HG03103 (cell line): Measurements from ENCODE around the gene CYB5B.

ENCODE experiments used
- ATAC-seq: cut with Tn5 transposase; IDR thresholded peaks from one replicate; pipeline ENCODE4 v1.9.1; 2021; ENCODE audit warnings: low read depth; ENCODE audit not compliant: unreplicated experiment

CYB5B gene

DNA sequence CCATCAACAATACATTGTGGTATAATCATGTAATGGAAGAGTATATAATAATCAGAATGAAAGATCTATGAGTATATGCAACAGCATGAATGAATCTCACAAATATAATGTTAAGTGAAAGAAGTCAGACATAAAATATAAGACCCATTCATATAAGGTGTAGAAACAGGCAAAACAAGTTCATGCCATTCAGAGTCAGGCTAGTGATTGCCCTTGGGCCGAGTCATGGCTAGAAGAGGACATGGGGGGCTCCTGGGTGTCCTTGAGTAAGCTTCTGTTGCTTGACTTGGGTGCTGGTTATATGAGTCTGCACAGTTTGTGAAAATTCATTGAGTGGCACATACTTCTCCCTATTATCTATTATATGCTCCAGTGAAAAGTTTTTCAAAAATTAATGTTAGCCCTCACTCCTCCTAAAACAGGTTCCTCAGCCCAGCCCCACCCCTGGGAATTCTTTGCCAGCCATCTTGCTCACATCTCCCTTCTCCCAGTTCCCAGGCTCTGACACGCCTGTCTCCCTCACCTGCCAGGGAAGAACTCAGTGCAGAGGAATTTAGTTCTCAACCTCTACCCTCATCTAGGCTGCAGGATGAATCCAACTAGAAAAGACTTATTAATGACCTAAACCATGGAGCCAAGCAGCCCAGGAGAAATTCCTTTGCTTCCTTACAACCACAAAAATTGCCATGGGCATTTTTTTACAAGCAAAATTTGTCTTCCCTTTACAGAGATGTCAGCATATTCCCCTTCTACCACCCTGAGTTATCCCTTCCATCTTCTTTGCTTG is 89.0 kb downstream of the CYB5B start:
- no peak for ATAC-seq

DNA sequence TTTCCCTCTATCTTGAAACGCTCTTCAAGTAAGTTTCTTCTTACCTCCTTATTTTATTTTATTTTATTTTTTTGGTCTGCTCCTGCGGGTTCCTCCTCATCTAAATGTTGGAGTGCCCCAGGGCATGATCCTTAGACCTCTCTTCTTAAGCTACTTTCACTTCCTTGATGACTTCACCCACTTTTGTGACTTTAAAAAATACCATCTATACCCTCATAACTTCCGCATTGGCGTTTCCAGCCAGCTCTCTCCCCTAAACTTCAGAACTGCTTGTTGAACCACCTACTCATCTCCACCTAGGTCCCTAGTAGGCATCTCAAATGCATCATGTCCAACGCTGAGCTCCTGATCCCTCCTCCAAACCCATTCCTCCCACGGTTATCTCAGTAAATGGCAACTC is 89.9 kb downstream of the CYB5B start:
- ATAC-seq: no peak
